HG02610 (cell line): ENCODE measurements around the gene IRGC.

Source experiments
- ATAC-seq: cut with Tn5 transposase; IDR thresholded peaks from one replicate; pipeline ENCODE4 v1.9.1; 2021; ENCODE audit warnings: mild to moderate bottlenecking, moderate library complexity; ENCODE audit not compliant: unreplicated experiment

The IRGC gene

DNA sequence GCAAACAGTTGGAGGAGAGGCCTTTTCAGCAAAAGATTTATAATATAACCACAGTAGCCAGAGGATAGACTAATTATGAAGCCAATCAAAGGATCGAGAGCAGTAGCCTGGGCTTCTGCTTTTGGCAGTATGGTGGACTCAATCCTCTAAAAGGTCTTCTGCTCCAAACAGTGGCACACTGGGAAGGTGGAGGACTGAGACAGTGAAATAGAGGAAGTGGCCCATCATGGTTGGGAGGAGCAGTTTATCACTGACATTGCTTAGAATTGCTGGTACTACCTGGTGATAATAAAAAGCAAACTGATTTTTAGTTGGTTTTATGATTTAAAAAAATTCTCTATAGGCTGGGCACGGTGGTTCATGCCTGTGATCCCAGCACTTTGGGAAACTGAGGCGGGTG, 25.0 kb upstream of the IRGC start:
- ATAC-seq = no peak

DNA sequence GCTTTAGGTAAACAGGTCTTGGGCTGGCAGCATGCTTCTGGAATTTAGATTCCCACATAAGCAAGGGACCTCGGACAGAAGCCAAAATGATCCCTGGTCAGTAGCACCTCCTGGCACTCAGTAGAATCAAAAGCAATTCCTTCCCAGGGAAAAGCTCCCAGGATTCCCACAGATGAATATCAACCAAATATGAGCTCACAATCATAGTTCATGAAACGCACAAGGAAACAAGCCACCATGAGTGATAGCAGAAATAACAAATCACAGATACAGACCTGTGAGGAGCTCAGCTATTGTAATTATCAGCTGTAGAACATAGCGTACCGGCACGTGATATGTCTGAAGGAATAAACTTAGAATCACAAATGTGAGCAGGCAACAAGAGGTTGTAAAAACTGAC, 24.1 kb upstream of the IRGC start:
- no peak for ATAC-seq

DNA sequence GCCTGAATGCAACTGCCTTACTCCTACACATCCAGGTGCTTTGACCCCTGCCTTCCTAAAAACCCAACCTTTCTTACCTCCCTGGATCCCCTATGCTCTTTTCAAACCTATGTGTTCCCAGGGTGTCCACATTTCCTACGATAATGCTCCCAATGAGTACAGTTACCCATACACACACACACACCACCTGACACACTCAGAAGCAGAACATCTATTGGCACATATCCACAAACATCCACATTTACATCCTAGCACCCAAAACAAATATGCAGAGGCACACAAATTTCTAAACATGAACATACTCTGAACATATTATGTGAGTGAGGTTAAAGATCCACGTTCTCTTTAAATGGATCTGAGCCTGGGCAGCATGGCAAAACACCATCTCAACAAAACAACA, 23.5 kb upstream of the IRGC start:
- no peak for ATAC-seq

DNA sequence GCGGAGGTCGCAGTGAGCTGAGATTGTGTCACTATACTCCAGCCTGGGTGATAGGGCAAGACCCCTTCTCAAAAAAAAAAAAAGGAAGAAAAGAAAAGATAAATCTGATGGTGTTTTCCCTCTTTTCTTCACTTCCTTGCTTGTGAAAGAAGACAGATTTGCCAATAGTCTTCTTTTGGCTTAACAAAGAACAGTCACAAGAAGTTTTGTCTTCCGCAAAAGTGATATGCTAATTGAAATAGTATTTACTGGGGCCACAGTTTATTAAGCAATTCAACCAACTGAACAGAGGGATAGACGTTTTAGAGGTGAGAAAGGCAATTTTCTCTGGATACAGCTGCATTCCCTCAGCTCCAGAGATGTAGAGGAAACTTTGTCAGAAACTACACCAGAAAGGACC, 23.0 kb upstream of the IRGC start:
- ATAC-seq = no peak

DNA sequence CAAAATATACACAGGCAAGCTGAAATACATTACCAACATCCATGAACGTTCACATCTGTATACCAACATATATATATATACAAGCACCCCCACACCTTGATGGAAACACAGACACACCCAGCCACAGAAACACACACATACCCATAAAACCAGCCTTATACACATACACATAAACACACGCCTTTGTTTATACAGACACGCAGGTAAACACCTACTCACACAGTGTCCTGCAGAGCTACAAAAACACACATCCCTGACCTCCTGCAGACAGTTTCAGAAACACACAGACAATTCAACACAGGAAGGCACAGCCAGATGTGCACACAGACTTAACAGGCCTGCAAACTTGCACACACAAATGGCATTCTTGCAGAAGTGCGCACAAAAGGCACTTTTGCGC, 21.3 kb upstream of the IRGC start:
- ATAC-seq = no peak

DNA sequence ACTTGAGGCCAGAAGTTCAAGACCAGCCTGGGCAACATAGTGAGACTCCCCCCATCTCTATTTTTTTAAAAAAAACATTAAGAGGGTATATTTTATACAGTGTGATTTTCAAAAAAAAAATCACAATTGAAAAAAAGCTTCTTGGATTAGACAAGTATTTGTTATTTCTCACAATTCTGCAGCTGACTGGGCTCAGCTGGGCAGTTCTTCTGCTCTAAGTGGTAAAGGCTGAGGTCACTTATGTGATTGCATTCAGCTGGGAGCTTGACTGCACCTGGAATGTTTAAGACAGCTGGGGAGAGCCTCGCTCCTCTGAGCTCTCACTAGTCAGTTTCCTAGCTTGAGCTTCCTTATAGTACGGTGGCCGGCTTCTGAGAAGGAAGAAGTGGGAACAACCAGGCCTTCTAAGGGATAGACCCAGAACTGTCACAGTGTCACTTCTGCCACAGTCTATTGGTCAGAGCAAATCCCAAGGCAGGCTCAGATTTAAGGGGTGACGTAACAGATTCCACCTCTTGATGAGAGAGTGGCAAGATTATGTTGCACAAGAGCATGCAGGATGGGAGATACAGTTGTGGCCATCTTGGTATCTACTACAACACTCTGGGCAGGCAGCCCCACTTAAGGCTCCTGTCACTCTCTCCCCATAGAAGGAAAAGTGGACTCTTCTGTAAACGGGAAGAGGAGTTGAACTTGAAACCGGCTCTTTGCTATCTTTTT, 19.7 kb upstream of the IRGC start:
- ATAC-seq = no peak

DNA sequence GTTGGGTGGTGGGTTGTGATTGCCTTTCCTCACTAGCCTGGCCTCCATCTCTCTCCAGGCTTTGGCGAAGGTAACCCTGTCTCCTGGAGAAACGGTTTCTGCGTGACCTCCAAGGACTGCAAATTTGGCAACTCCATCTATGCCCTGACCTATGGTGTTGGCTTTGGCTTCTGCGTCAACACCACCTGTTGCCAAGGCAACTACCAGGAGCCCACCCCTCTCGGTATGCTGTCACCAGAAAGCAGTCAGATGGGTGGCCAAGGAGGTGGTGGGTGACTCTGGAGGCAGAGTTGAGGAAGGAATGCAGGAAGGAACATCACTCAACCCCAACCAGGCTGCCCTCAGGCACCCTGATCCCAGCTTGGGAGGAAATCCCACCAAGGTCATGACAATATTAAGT, 18.6 kb upstream of the IRGC start:
- no peak for ATAC-seq

DNA sequence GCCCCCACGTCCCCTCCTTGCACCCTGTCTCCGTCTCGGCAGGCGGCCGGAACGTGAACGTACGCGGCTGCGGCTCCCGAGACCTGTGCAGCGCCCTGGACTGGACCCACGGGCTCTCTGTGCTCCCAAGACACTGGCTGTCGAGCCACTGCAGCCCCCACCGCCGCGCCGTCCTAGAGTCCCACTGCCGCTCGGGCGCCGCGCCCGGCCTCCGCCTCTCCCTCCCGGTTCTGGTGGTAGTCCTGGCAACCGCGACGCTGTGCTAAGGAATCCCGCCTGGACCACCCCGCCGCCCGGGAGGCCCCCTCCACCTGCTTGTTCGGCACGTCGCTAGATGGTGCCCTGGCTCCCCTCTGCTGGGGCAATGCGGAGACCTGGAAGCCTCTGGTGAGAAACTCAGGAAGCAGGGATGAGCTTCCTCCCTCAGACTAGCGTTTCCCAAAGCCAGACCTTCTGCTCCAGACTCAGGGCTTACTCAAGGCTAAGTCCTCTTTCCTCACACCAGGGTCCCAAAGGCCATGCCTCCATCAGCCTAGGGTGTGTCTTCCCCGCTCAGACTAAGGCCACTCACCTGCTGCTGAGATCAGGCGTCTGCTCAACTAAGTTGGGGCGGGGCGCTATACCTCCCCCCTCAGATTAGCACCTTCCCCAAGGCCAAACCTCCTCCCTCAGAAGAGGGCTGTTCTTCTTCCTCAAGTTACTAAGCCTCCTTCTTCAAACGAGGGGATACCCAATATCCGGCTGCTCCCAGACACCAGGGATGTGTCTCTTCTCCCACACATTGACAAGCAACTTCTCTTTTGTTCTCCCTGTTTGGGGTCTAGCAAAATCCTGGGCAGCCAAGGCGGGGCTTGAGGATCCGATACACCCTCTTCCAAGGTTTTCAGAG, 16.1 kb upstream of the IRGC start:
- ATAC-seq = no peak

DNA sequence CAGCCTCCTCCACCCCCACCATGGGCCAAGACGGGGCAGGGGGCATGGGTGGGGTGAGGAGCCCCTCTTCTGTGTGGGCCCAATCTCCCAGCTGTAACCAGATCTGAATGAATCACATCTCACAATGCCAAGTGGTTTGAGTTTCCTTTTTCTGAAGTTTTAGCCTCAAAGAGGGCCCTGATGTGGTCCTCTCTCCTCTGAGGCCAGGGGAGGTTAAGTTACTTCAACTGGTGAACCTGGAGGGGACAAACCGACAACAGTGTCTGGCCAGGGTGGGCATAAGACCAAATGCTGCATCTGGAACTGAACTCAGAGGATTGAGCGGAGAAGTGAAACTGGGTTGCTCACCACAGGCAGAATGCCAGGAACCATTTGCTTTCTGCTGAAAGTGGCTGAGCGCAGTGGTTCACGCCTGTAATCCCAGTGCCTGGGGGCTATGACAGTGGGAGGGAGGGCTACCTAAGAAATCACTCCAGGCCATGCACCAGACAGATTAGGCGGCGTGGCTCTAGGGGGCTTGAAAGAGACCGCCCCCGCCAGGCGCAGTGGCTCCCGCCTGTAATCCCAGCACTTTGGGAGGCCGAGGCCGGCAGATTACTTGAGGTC, 15.4 kb upstream of the IRGC start:
- ATAC-seq = no peak

DNA sequence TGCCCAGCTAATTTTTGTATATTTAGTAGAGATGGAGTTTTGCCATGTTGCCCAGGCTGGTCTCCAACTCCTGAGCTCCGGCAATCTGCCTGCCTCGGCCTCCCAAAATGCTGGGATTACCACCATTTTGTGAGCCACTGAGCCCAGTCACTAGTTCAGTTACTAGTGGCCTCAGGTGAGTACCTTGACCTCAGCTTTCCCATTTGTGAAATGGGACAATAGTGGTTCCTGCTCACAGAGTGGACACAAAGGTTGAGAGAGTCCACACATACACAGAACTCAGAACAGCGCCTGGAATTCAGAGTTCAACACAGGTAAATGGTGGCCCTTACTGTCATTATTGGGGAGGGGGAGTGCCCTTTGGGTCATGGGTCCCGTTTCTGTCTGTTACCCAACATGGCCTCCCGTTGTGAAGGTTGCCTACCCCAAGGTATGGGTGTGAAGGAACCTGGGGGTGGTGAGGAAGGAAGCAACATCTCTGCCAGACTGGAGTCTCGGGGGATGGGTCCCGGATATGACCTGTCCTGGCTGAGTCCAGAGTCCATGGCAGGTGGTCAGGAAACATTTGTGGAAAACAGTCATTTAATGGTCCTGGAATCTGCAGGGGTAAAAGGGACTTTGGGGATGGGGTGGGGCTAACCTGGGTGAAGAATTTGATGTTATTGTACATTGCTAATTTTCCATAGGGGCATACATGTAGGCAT, 11.7 kb upstream of the IRGC start:
- no peak for ATAC-seq

DNA sequence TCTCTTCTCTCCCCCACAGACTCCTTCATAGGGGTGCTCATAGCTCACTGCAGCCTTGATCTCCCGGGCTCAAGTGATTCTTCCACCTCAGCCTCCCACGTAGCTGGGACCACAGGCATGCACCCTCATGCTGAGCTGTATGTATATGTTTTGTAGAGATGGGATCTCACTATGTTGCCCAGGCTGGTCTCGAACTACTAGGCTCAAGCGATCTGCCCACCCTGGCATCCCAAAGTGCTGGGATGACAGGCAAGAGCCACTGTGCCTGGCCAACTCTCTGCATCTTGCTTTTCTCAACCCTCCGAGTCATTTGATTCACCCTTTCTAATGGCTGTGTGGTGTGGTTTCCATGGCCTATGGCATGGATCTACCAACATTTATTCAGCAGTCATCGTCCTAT, 10.1 kb upstream of the IRGC start:
- ATAC-seq = no peak

DNA sequence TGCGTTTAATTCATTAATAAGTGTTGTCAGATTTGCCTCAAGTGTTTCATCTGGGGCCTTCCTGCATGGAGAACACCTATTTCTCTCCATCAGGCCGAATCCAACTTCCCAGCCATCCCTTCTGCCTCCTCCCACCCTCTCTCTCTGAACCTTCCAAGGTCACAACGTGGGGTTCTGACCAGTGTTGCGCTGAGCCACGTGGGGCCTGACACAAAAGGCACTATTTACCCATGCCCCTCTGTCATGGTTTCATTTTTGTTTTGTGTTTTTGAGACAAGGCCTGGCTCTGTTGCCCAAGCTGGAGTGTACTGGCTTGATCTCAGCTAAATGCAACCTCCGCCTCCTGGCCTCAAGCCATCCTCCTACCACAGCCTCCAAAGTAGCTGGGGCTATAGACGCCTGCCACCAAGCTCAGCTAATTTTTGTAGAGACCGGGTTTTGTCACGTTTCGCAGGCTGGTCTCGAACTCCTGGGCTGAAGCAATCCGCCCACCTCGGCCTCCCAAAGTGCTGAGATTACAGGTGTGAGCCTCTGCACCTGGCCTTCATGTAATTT, 8.6 kb upstream of the IRGC start:
- ATAC-seq = no peak

DNA sequence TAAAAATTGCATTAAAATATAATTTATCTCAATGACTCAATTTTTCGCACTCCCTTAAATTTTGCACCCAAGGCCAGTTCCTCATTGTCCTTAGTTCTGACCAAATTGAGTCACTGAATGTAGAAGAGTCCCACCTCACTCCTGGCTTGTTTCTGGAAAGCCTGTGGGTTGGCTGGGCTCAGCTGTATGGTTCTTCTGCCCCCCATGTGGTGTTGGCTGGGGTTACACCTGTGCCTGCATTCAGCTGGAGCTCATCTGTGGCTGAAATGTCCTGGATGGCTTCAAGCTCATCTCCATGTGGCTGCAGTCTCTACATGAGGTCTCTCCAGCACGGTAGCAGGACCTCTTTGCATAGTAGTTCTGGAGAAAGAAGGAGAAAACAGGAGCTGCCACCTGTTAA, 7.2 kb upstream of the IRGC start:
- ATAC-seq = no peak

DNA sequence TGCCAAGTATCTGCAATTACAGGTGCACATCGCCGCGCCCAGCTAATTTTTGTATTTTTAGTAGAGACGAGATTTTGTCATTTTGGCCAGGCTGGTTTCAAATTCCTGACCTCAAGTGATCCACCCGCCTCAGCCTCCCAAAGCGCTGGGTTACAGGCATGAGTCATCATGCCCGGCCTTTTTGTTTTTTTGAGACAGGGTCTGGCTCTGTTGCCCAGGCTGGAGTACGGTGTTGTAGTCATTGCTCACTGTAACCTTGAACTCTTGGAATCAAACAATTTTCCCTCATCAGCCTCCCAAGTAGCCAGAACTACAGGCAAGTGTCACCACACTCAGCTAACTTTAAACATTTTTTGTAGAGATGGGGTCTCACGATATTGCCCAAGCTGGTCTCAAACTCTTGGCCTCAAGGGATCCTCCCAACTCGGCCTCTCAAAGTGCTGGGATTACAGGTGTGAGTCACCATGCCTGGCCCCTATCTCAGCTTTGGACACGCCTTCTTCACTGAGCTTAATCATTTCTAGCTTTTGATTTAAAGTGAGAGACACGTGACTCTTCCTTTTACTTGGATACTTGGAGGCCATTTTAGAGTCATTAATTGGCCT, 4.0 kb upstream of the IRGC start:
- ATAC-seq = no peak

DNA sequence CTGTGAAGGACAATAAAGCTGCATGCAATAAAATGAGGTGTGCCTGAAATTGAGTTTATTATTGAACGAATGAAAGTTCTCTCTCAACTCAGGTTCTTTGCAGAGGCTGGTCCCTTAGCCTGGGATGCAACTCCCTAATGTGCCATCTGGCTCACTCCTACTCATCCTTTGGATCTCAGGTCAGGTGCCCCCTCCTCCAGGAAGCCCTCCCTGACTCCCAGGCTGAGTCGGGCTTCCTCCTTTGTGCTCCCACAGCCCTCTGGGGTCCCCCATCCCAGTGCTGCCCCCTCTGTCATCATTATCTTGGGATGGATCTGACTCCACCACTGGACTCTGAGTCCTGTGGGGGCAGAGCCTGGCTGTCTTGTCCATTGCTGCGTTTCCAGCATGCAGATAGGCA, 2.7 kb upstream of the IRGC start:
- ATAC-seq = no peak

DNA sequence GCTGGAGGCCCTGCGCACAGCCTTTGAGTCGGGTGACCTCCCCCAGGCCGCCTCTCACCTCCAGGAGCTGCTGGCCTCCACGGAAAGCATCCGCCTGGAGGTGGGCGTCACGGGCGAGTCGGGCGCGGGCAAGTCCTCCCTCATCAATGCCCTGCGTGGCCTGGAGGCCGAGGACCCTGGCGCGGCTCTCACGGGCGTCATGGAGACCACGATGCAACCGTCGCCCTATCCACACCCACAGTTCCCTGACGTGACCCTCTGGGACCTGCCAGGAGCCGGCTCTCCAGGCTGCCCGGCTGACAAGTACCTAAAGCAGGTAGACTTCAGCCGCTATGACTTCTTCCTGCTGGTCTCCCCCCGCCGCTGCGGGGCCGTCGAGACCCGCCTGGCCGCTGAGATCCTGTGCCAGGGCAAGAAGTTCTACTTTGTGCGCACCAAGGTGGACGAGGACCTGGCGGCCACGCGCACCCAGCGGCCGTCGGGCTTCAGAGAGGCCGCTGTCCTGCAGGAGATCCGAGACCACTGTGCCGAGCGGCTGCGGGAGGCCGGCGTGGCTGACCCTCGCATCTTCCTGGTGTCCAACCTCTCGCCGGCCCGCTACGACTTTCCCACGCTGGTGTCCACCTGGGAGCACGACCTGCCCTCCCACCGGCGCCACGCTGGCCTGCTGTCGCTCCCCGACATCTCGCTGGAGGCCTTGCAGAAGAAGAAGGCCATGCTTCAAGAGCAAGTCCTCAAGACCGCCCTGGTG, 2.9 kb downstream of the IRGC start:
- ATAC-seq = no peak

DNA sequence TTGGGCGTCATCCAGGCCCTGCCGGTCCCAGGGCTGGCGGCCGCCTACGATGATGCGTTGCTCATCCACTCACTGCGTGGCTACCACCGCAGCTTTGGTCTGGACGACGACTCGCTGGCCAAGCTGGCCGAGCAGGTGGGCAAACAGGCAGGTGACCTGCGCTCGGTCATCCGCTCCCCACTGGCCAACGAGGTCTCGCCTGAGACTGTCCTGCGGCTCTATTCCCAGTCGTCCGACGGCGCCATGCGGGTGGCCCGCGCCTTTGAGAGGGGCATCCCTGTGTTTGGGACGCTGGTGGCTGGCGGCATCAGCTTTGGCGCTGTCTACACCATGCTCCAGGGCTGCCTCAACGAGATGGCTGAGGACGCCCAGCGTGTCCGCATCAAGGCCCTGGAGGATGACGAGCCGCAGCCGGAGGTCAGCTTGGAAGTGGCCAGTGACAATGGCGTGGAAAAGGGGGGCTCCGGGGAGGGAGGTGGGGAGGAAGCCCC, 3.5 kb downstream of the IRGC start:
- ATAC-seq = no peak

DNA sequence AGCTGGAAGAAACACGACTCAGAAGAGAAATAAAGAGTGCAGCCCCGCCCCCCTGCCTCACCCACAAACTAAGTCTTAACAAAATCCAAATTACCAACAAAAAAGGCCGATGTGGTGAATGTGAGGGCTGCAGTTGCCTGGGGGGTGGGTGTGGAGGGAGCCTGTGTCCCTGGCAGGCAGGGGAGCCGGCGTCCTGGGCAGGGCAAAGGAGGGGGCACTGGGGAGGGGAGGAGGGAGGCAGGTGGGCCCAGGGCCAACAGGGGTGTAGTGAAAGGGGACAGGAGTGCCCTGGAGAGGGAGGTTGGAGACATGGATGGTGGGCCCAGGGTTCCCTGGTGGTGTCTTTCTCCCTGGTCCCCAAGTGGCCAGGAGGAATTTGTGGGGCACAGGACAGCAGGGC, 4.0 kb downstream of the IRGC start:
- ATAC-seq = no peak

DNA sequence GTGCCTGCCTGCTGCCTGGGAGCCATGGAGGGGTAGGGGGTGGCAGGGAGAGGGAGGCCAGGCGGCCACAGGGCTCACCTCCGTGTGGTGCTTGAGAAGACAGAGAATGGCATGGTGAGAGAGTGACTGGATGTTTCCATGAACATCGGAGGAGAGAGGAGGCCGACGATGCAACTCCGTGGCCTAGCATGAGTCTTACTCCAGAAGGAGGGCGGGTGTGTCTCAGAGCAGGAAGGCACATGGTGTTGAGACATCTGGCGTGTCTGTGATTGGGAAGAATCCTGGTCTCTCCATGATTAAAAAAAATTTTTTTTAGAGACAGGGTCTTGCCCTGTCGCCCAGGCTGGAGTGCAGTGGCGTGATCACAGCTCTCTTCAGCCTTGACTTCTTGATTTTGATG, 5.1 kb downstream of the IRGC start:
- no peak for ATAC-seq
